ENCODE data around the gene YY1. TPM values are rescaled to one million over a fixed set of nuclear protein-coding genes. Genes with fewer than 3 reads are reported as not detected.

Gene YY1
- polyA plus RNA-seq, 3 donors, result 13.3 to 35.2 (median 15.7) TPM

GRCh38 chr14:100283984-100284881, 45.3 kb downstream of the YY1 start:
- Mint-ChIP-seq H3K4me1 (peaks cover 9% of the 10 kb centered on the region), H3K36me3 (peaks cover 11 to 38% of the 10 kb centered on the region in 2 donors), H3K27me3 (ENCODE audit: low read depth in 3 of 3) (peaks cover 0 to 8% (median 6%) of the 10 kb centered on the region in 3 donors), H3K4me3 (peak overlapping the region; percentile 69 to 71), H3K9me3 (peaks cover 0 to 2% (median 0%) of the 10 kb centered on the region in 7 donors), H3K27ac (peak overlapping the region in 1 of 7 donors; percentile 11)
- Histone ChIP-seq H3K27ac (ENCODE audit: low read depth in 1 of 2, low read length in 2 of 2) (no peak overlapping the region), H3K9ac (ENCODE audit: insufficient read depth, low read length, poor library complexity, severe bottlenecking) (peak overlapping the region; percentile 94), H3K36me3 (replicated peaks in 1 of 2; ENCODE audit: control insufficient read depth in 1 of 2, insufficient read depth in 2 of 2, low read length in 2 of 2) (peaks cover 7 to 40% of the 10 kb centered on the region in 2 donors), H3K9me3 (replicated peaks in 1 of 2; ENCODE audit: control insufficient read depth in 1 of 2, insufficient read depth in 1 of 2, low read length in 2 of 2) (no peaks in the 10 kb centered on the region), H3K4me2 (replicated peaks; ENCODE audit: extremely low read depth, low read length, poor library complexity, severe bottlenecking) (peak overlapping the region; percentile 87), H3K4me1 (ENCODE audit: control insufficient read depth in 1 of 2, insufficient read depth in 2 of 2, low read length in 2 of 2) (peaks cover 13 to 20% of the 10 kb centered on the region in 2 donors), H3K79me2 (ENCODE audit: insufficient read depth, low read length) (peaks cover 24% of the 10 kb centered on the region), H4K20me1 (ENCODE audit: insufficient read depth, low read length) (peaks cover 62% of the 10 kb centered on the region), H3K4me3 (replicated peaks in 1 of 3; ENCODE audit: low read depth in 2 of 3, low read length in 3 of 3) (peak overlapping the region in 1 of 3 experiments; percentile 83), H2AFZ (ENCODE audit: insufficient read depth, low read depth, low read length, poor library complexity, severe bottlenecking) (peak overlapping the region; percentile 83), H3K27me3 (ENCODE audit: control insufficient read depth in 2 of 2, insufficient read depth in 2 of 2, low read length in 2 of 2) (no peaks in the 10 kb centered on the region)
- intact Hi-C loops (cut with micrococcal nuclease), result loop anchor here in 1 of 2 donors (2.0 to 5.0 kb wide), 2 partner anchors 33 to 93 kb away; partner anchors contain the start of gene WDR25
- WGBS (ENCODE audit: insufficient coverage), result 87% methylated on average over 16 of the region's 26 CpGs
- TF ChIP-seq, protein P1, sequence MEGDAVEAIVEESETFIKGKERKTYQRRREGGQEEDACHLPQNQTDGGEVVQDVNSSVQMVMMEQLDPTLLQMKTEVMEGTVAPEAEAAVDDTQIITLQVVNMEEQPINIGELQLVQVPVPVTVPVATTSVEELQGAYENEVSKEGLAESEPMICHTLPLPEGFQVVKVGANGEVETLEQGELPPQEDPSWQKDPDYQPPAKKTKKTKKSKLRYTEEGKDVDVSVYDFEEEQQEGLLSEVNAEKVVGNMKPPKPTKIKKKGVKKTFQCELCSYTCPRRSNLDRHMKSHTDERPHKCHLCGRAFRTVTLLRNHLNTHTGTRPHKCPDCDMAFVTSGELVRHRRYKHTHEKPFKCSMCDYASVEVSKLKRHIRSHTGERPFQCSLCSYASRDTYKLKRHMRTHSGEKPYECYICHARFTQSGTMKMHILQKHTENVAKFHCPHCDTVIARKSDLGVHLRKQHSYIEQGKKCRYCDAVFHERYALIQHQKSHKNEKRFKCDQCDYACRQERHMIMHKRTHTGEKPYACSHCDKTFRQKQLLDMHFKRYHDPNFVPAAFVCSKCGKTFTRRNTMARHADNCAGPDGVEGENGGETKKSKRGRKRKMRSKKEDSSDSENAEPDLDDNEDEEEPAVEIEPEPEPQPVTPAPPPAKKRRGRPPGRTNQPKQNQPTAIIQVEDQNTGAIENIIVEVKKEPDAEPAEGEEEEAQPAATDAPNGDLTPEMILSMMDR (IDR thresholded peaks at IDR 0.05), result no peak
- no peak for DNase-seq

DNA sequence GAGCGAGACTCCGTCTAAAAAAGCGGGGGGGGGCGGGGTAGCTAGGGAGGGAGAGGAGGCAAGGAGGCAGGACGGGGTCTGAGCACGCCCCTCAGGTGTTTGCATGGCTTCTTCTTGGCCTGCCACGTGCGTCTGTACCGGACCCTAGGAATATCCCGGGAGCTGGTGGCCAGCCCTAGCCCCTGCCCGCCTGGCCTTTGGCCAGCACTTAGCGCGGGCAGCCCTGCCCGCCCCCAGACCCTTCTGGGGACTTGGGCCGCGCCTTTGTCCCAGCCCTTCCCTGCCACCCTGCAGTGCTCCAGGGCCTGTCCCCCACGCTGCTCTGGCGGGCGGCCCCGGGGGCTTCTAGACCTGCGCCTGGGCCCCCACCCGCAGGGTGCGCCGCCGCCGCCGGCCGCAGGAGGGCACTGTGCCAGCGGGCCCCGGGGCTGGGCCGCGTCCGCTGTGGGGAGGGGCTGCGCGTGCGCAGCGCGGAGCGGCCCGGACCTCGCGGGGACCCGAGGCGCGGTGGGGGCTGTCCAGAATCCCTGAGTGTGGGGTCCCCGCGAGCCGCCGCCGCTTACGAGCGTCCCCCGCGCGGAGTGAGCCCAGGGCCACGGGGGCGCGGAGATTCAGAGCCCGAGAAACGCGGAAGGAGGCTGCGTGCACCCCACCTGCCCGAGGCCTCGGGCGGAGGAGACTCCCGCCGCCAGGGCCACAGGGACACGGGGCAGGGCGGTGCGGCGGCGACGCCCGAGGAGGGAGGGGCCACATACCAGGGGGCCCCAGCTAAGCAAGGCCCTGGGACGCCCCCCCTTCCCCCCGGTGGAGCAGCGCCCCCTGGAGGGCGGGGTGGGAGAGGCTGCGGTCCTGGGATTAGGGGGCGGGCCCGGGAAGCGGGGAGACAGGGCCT, 46.3 kb downstream of the YY1 start:
- Mint-ChIP-seq H3K27me3 (ENCODE audit: low read depth in 3 of 3) (peaks cover 0 to 8% (median 6%) of the 10 kb centered on the region in 3 donors), H3K4me3 (peak overlapping the region; percentile 71 to 72), H3K9me3 (peaks cover 0 to 2% (median 0%) of the 10 kb centered on the region in 7 donors), H3K27ac (peak overlapping the region in 1 of 7 donors; percentile 68), H3K36me3 (peaks cover 15 to 35% of the 10 kb centered on the region in 2 donors), H3K4me1 (peaks cover 9% of the 10 kb centered on the region)
- peak overlapping the region; percentile 52 to 83 (median 75) for H3K4me3 ChIP-seq (replicated peaks in 1 of 3; ENCODE audit: low read depth in 2 of 3, low read length in 3 of 3)
- WGBS (ENCODE audit: insufficient coverage), result under 1% methylated on average over 73 of the region's 82 CpGs
- peak overlapping the region in 1 of 2 donors; percentile 88 for H3K27ac ChIP-seq (ENCODE audit: low read depth in 1 of 2, low read length in 2 of 2)
- intact Hi-C loops (cut with micrococcal nuclease), result loop anchor here (2.0 to 5.0 kb wide), 2 partner anchors 92 kb away; partner anchors contain the start of gene WDR25 (in 2 of the 2)
- peak; percentile 57 to 64 (median 63) for DNase-seq
- H3K4me1 ChIP-seq (ENCODE audit: control insufficient read depth in 1 of 2, insufficient read depth in 2 of 2, low read length in 2 of 2), result peaks cover 13 to 22% of the 10 kb centered on the region in 2 donors
- peak overlapping the region; percentile 94 for H3K9ac ChIP-seq (ENCODE audit: insufficient read depth, low read length, poor library complexity, severe bottlenecking)
- no peaks in the 10 kb centered on the region for H3K27me3 ChIP-seq (ENCODE audit: control insufficient read depth in 2 of 2, insufficient read depth in 2 of 2, low read length in 2 of 2)
- no peaks in the 10 kb centered on the region for H3K9me3 ChIP-seq (replicated peaks in 1 of 2; ENCODE audit: control insufficient read depth in 1 of 2, insufficient read depth in 1 of 2, low read length in 2 of 2)
- H4K20me1 ChIP-seq (ENCODE audit: insufficient read depth, low read length), result peaks cover 52% of the 10 kb centered on the region
- peak overlapping the region; percentile 87 for H3K4me2 ChIP-seq (replicated peaks; ENCODE audit: extremely low read depth, low read length, poor library complexity, severe bottlenecking)
- H3K36me3 ChIP-seq (replicated peaks in 1 of 2; ENCODE audit: control insufficient read depth in 1 of 2, insufficient read depth in 2 of 2, low read length in 2 of 2), result peaks cover 7 to 32% of the 10 kb centered on the region in 2 donors
- TF ChIP-seq, protein P1 (IDR thresholded peaks at IDR 0.05), result peak; percentile 100
- H3K79me2 ChIP-seq (ENCODE audit: insufficient read depth, low read length), result peaks cover 13% of the 10 kb centered on the region
- peak overlapping the region; percentile 83 for H2AFZ ChIP-seq (ENCODE audit: insufficient read depth, low read depth, low read length, poor library complexity, severe bottlenecking)

Data from CD14-positive monocyte (primary cell).